ENCODE results near the gene RASD2. TPM values are rescaled to one million over a fixed set of nuclear protein-coding genes. Genes with fewer than 3 reads are reported as not detected.

Gene RASD2
- total RNA-seq, 1 donor: 0.09 TPM

DNA sequence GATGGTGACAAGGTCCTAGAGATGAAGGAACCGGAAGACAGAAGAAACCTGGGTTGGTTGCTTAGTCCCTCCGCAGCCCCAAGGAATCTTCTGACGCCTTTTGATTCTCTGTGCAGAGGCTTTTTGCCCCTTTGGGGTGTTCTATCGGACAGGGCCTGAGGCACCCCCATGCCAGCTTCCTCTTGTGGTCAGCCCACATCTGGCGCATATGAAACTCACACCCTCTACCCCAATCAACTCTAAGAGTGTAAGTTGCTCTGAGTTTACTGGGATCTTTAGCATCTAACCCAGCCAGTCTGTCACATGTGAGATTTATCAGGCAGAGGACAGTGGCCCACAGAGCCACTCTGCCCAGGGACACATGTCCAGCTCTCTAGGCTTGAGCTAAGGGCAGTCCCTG lies 17.4 kb downstream of the RASD2 start:
- no peak for DNase-seq (ENCODE audit: low read depth)
- H3K4me3 ChIP-seq (ENCODE audit: low read depth, low read length): no peak overlapping the region
- TF ChIP-seq, protein P1, sequence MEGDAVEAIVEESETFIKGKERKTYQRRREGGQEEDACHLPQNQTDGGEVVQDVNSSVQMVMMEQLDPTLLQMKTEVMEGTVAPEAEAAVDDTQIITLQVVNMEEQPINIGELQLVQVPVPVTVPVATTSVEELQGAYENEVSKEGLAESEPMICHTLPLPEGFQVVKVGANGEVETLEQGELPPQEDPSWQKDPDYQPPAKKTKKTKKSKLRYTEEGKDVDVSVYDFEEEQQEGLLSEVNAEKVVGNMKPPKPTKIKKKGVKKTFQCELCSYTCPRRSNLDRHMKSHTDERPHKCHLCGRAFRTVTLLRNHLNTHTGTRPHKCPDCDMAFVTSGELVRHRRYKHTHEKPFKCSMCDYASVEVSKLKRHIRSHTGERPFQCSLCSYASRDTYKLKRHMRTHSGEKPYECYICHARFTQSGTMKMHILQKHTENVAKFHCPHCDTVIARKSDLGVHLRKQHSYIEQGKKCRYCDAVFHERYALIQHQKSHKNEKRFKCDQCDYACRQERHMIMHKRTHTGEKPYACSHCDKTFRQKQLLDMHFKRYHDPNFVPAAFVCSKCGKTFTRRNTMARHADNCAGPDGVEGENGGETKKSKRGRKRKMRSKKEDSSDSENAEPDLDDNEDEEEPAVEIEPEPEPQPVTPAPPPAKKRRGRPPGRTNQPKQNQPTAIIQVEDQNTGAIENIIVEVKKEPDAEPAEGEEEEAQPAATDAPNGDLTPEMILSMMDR (IDR thresholded peaks at IDR 0.05; ENCODE audit: insufficient read depth, low read length): no peak

DNA sequence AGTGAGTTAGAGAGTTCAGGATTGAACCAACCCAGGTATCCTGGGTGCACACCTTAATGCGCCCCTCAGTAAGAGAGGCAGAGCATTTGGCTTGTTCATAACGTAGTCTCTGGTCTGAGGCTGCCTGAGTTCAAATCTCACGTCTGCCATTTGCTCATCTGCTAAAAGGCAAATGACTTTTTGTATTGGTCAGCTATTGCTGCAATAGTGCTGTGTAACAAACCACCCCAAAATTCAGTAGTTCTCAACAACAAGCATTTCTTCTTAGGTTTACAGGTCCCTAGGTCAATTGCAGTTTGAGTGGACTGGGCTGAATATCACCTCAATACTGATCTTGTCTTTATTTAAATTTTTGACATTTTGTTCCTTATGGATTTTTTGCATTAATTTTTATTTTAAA lies 18.1 kb downstream of the RASD2 start:
- DNase-seq (ENCODE audit: low read depth): no peak
- no peak overlapping the region for H3K4me3 ChIP-seq (ENCODE audit: low read depth, low read length)
- TF ChIP-seq, protein P1 (IDR thresholded peaks at IDR 0.05; ENCODE audit: insufficient read depth, low read length): no peak

DNA sequence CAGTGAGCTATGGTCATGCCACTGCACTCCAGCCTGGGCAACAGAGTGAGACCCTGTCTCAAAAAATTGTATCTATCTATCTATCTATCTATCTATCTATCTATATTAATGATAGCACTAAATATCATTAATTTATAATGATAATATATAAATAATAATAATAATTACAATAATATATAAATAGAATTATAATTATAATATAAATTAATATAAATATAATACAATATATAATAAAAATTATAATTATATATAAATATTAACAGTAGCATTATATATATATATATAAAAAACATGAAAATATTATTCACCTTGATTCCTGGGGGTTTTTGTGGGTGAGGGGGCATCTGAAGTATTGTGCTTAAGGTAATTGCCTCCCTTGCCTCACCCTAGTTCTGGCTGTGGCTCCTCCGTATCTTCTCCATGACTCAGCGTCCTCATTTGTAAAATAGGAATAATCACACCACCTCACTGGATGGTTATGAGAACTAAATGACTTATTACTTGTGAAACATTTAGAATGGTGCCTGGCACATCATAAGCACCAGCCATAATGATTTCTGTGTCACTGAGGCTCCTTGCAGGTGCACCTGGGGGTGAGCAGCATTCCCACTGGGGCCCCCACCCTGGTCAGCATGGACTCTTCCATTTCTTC lies 18.8 kb downstream of the RASD2 start:
- TF ChIP-seq, protein P1 (IDR thresholded peaks at IDR 0.05; ENCODE audit: insufficient read depth, low read length): no peak
- H3K4me3 ChIP-seq (ENCODE audit: low read depth, low read length): no peak overlapping the region
- DNase-seq (ENCODE audit: low read depth): no peak

DNA sequence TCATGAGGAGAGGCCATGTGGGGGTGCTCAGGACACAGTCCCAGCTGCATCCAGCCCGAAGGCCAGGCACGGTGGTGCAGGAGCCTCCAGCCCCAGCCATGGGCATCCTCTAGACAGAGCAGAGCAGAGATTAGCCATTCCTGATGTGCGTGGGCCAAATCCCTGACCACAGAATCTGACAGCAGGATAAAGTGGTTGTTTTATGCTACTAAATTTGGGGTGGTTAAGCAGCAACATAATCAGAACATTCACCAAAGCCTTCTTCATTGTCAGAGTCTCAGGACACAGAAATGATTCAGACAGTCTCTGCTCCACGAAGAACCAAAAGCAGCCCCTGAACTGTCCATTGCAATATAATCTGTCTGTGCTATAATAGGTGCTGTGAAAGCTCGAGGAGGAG lies 19.7 kb downstream of the RASD2 start:
- TF ChIP-seq, protein P1 (IDR thresholded peaks at IDR 0.05; ENCODE audit: insufficient read depth, low read length): no peak
- no peak overlapping the region for H3K4me3 ChIP-seq (ENCODE audit: low read depth, low read length)
- DNase-seq (ENCODE audit: low read depth): no peak

DNA sequence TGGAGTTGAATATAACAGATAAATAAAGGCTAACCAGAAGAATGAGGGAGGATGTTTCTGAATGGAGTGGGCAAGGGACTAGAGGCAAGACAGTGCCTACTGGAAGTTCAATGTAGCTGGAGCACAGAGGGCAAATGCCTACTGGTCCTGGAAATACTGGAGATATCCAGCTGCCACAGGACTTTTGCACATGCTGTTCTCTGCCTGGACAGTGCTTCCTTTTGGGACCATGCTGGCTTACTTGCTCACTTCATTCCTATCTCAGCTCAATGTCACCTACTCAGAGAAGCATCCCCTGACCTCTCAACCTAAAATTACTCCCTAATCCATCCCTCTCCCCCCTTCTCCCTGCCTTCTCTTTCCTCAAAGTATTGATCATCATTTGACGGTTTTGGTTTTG lies 20.2 kb downstream of the RASD2 start:
- TF ChIP-seq, protein P1 (IDR thresholded peaks at IDR 0.05; ENCODE audit: insufficient read depth, low read length): no peak
- DNase-seq (ENCODE audit: low read depth): no peak
- no peak overlapping the region for H3K4me3 ChIP-seq (ENCODE audit: low read depth, low read length)

DNA sequence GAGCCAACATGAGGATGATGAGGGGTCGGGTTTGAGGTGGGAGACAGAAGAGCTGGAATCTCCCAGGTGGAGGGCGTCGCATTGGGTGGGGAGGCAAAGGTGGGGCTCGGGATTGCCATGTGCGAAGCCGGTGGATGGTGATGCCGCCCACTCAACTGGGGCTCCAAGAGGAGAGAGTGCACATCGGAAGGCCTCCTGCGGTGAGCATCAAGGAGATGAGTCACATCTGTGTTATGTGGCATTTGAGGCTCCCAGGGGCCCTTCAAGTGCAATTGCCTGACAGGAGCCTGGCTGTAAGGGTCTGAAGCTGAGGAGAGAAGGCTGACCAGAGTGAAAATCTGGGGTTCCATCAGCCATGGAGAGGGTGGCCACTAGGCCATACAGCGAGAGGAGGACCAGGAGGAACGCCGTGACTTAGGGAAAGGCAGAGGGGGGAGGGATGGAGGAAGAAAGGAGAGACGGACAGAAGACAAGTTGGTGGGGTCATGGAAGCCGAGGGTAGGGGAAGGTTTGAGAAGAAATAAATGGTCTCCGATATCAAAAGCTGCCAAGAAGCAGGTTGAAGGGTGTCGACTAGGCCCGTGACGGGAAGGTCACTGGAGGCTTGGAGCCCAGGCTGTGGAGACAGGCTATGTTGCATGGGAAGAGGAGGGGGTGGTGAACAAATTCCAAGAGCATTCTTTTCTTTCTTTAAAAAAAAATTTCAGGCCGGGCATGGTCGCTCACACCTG lies 21.3 kb downstream of the RASD2 start:
- H3K4me3 ChIP-seq (ENCODE audit: low read depth, low read length): no peak overlapping the region
- TF ChIP-seq, protein P1 (IDR thresholded peaks at IDR 0.05; ENCODE audit: insufficient read depth, low read length): no peak
- DNase-seq (ENCODE audit: low read depth): no peak

Data from fibroblast of the aortic adventitia (primary cell).